Heart left ventricle (tissue), 16 donors: Measurements from ENCODE around the gene KRT38. TPM values are rescaled to one million over a fixed set of nuclear protein-coding genes. Genes with fewer than 3 reads are reported as not detected.

ENCODE experiments used
- ATAC-seq, 4 donors: fragments of 200-7000 bp; cut with Tn5 transposase; one replicate each; pipeline ENCODE4 v1.9.1; 2020 to 2022; ENCODE audit warnings: moderate library complexity in 4 of 4, mild to moderate bottlenecking in 3 of 4, moderate number of reproducible peaks in 1 of 4
- DNase-seq, 5 donors: peaks; one replicate each; pipeline ENCODE4 v3.0.0-alpha.2; 2020
- H3K27ac ChIP-seq, 12 donors: fragments of 200-600 bp; sonication (generic) in 4 of 12; one replicate each; pipeline versions ENCODE4 v1.5.0 to v1.8.0; 2016 to 2022; ENCODE audit warnings: mild to moderate bottlenecking in 2 of 12
- H3K27me3 ChIP-seq, 9 donors: fragments of 200-600 bp; sonication (generic) in 2 of 9; one replicate each; pipeline versions ENCODE4 v1.5.1 to v1.8.0; 2016 to 2022; ENCODE audit warnings: mild to moderate bottlenecking in 3 of 9
- H3K36me3 ChIP-seq, 9 donors: fragments of 200-600 bp; sonication (generic) in 2 of 9; one replicate each; pipeline versions ENCODE4 v1.5.0 to v1.8.0; 2018 to 2022; ENCODE audit warnings: mild to moderate bottlenecking in 2 of 9
- H3K4me1 ChIP-seq, 12 donors: fragments of 200-600 bp; sonication (generic) in 4 of 12; one replicate each; pipeline versions ENCODE4 v1.5.0 to v1.8.0; 2016 to 2022; ENCODE audit warnings: mild to moderate bottlenecking in 3 of 12
- H3K4me3 ChIP-seq, 12 donors: fragments of 200-600 bp; sonication (generic) in 4 of 12; one replicate each; pipeline versions ENCODE4 v1.5.0 to v1.8.0; 2017 to 2022; ENCODE audit warnings: mild to moderate bottlenecking in 9 of 12, moderate library complexity in 4 of 12
- H3K9me3 ChIP-seq, 12 donors: fragments of 200-600 bp; sonication (generic) in 4 of 12; one replicate each; pipeline versions ENCODE4 v1.5.0 to v1.8.0; 2016 to 2022; ENCODE audit warnings: mild to moderate bottlenecking in 1 of 12
- CTCF ChIP-seq, 12 donors: fragments of 200-600 bp; sonication (generic) in 4 of 12; IDR thresholded peaks; one replicate each; pipeline versions ENCODE4 v1.5.0 to v1.8.0; 2018 to 2022; ENCODE audit warnings: antibody characterized with exemption in 12 of 12, mild to moderate bottlenecking in 5 of 12
- POLR2A ChIP-seq, 2 donors: fragments of 450-650 bp; IDR thresholded peaks; one replicate each; pipeline ENCODE4 v1.6.1; 2017; ENCODE audit warnings: antibody characterized with exemption in 2 of 2, mild to moderate bottlenecking in 2 of 2, moderate library complexity in 2 of 2
- WGBS, 4 donors: extraction: QIAGEN DNeasy Blood & Tissue Kit in 2 of 4; methylation state at CpG; one replicate each; pipeline versions ENCODE4 v1.1.5 to v1.1.7; 2013 to 2018; 5-methylcytosine and 5-hydroxymethylcytosine counted together
- intact Hi-C, 10 donors: fragments of 100-400 bp; cut with DNase I; formaldehyde crosslinking; loops; one replicate each; pipeline versions ENCODE4 v1.11.1 to v1.14.2; 2022
- polyA plus RNA-seq, 2 donors: library from polyadenylated mRNA; stranded (reverse); fragments of 200-250 nt; gene quantifications; one replicate each; pipeline ENCODE4 v1.2.3, GENCODE V29; 2013
- total RNA-seq, 9 donors: library from RNA; depleted of rRNA in 2 of 9; stranded (reverse); fragments of >200 nt in 2 of 9; fragmentation: NEBNext Ultra II Directional in 3 of 9; extraction: Animal tissue kit (Norgen Biotek cat#: 25700) in 3 of 9; gene quantifications; one replicate each; pipeline versions ENCODE4 v1.1.0 to v1.2.4, GENCODE V29; 2016 to 2023
- donor health status: ischemic (EF 13 %, LVEDD 7.1; RV severe dilation, severe dysfunction).
- donor health status: healthy with polysubstance abuse.
- donor health status: DM: no; HTN: yes; CAD: no.
- donor health status: DM: no; HTN: no; CAD: no.
- donor health status: ischemic (EF 25% LVEDD 6.9; RV normal size, moderate dysfunction).
- donor health status: ischemic (EF 25% LVEDD 5.7; RV mildly dilated, moderate dysfunction).
- donor health status: healthy.
- donor health status: DM: yes; HTN: yes; CAD: no.
- donor health status: ischemic (EF 35%, LVEDD 5.7; RV mildly dilated, moderate dysfunction).
- donor health status: nonischemic (EF 11% LVEDD 7.7; RV severe dilation, severe dysfunction).
- donor health status: DM: yes; HTN: yes; CAD: no.
- donor health status: PGD.
- donor health status: ischemic (EF 29% LVEDD 5.4; RV normal size, mild dysfunction).
- donor health status: nonischemic (EF 23%, LVEDD 6.1; RV moderate dilation, normal function).

Gene KRT38
- total and polyA plus RNA-seq, 11 donors: not detected

- H3K27ac ChIP-seq: no peak overlapping the region
- no peaks in the 10 kb centered on the region for H3K36me3 ChIP-seq
- TF ChIP-seq POLR2A (IDR thresholded peaks at IDR 0.05) (no peak), CTCF (IDR thresholded peaks at IDR 0.05) (no peak)
- WGBS, 4 donors: 79 to 89% (median 83%) methylated on average over 4 of the region's 4 CpGs
- no peak for ATAC-seq
- no peak for DNase-seq
- intact Hi-C loops: no loop called here
- H3K27me3 ChIP-seq: peaks cover 0 to 30% (median 4%) of the 10 kb centered on the region in 9 donors
- H3K4me1 ChIP-seq: no peaks in the 10 kb centered on the region
- no peaks in the 10 kb centered on the region for H3K9me3 ChIP-seq
- H3K4me3 ChIP-seq: no peak overlapping the region
Measured at GRCh38 chr17:41442739-41443138, 2.0 kb upstream of the KRT38 start.

GRCh38 chr17:41439375-41439774 is 1.4 kb downstream of the KRT38 start:
- TF ChIP-seq CTCF (IDR thresholded peaks at IDR 0.05): no peak
- TF ChIP-seq POLR2A (IDR thresholded peaks at IDR 0.05): no peak
- 60 to 79% (median 70%) methylated on average over 4 to 5 of the region's 5 CpGs for WGBS, 4 donors
- intact Hi-C loops: no loop called here

GRCh38 chr17:41437769-41438168 is 3.0 kb downstream of the KRT38 start:
- Histone ChIP-seq H3K27me3 (peaks cover 0 to 27% (median 3%) of the 10 kb centered on the region in 9 donors), H3K4me1 (peaks cover 0 to 10% (median 0%) of the 10 kb centered on the region in 12 donors), H3K9me3 (no peaks in the 10 kb centered on the region), H3K36me3 (no peaks in the 10 kb centered on the region), H3K4me3 (no peak overlapping the region), H3K27ac (no peak overlapping the region)
- TF ChIP-seq POLR2A (IDR thresholded peaks at IDR 0.05): no peak
- no peak for TF ChIP-seq CTCF (IDR thresholded peaks at IDR 0.05)
- WGBS, 4 donors: 77 to 83% (median 82%) methylated on average over 9 of the region's 9 CpGs
- intact Hi-C loops: no loop called here
- no peak for DNase-seq
- no peak for ATAC-seq

More at GRCh38 chr17:41439375-41439774, 1.4 kb downstream of the KRT38 start:
- no peaks in the 10 kb centered on the region for H3K36me3 ChIP-seq
- H3K9me3 ChIP-seq: no peaks in the 10 kb centered on the region
- H3K27ac ChIP-seq: no peak overlapping the region
- DNase-seq (no peak), ATAC-seq (no peak)
- H3K27me3 ChIP-seq: peaks cover 0 to 27% (median 4%) of the 10 kb centered on the region in 9 donors
- H3K4me3 ChIP-seq: no peak overlapping the region
- peaks cover 0 to 5% (median 0%) of the 10 kb centered on the region in 12 donors for H3K4me1 ChIP-seq

GRCh38 chr17:41437254-41437653 is 3.5 kb downstream of the KRT38 start:
- H3K36me3 ChIP-seq: no peaks in the 10 kb centered on the region
- H3K27ac ChIP-seq: no peak overlapping the region
- no peaks in the 10 kb centered on the region for H3K9me3 ChIP-seq
- TF ChIP-seq POLR2A (IDR thresholded peaks at IDR 0.05) (no peak), CTCF (IDR thresholded peaks at IDR 0.05) (no peak)
- DNase-seq (no peak), ATAC-seq (no peak)
- intact Hi-C loops: no loop called here
- no peak overlapping the region for H3K4me3 ChIP-seq
- H3K4me1 ChIP-seq: peaks cover 0 to 10% (median 0%) of the 10 kb centered on the region in 12 donors
- H3K27me3 ChIP-seq: peaks cover 0 to 23% (median 0%) of the 10 kb centered on the region in 9 donors
- WGBS, 4 donors: 75 to 85% (median 79%) methylated on average over 7 of the region's 7 CpGs
